Gastrocnemius medialis (tissue), 4 donors: ENCODE data around the gene FNDC3A. TPM values are rescaled to one million over a fixed set of nuclear protein-coding genes. Genes with fewer than 3 reads are reported as not detected.

ENCODE experiments used
- ATAC-seq, 2 donors: fragments of 150-250 bp; one replicate each; pipeline ENCODE4 v1.9.1; 2016
- DNase-seq, 2 donors: peaks; one replicate each; pipeline ENCODE4 v3.0.0-alpha.2; 2019
- H3K27ac ChIP-seq, 4 donors: fragments of 200-600 bp; sonication (generic); 1 replicate in 1 of 4; 2 replicates in 3 of 4; pipeline ENCODE4 v1.5.1; 2016 to 2018; ENCODE audit warnings: mild to moderate bottlenecking in 2 of 4, moderate library complexity in 1 of 4
- H3K27me3 ChIP-seq, 3 donors: fragments of 200-600 bp; sonication (generic) in 2 of 3; 1 replicate in 1 of 3; 2 replicates in 2 of 3; pipeline versions ENCODE4 v1.5.1 to v1.6.0; 2016 to 2019; ENCODE audit warnings: mild to moderate bottlenecking in 1 of 3, moderate library complexity in 1 of 3
- H3K36me3 ChIP-seq, 2 donors: fragments of 200-600 bp; sonication (generic) in 1 of 2; one replicate each; pipeline ENCODE4 v1.5.1; 2017 to 2018
- H3K4me1 ChIP-seq, 2 donors: fragments of 200-600 bp; sonication (generic) in 1 of 2; one replicate each; pipeline ENCODE4 v1.5.1; 2016 to 2017; ENCODE audit warnings: mild to moderate bottlenecking in 2 of 2
- H3K4me3 ChIP-seq, 4 donors: fragments of 200-600 bp; sonication (generic) in 3 of 4; 1 replicate in 1 of 4; 2 replicates in 3 of 4; pipeline ENCODE4 v1.5.1; 2016 to 2019; ENCODE audit warnings: mild to moderate bottlenecking in 2 of 4
- H3K9me3 ChIP-seq, 3 donors: fragments of 200-600 bp; sonication (generic) in 2 of 3; 1 replicate in 1 of 3; 2 replicates in 2 of 3; pipeline ENCODE4 v1.5.1; 2016 to 2019
- CTCF ChIP-seq, 5 experiments: fragments of 450-650 bp in 3 of 5; fragments of 200-600 bp in 2 of 5; sonication (generic) in 2 of 5; IDR thresholded peaks in 4 of 5; conservative IDR thresholded peaks in 1 of 5; 1 replicate in 4 of 5; 2 replicates in 1 of 5; pipeline ENCODE4 v1.5.1; 2016 to 2019; ENCODE audit warnings: antibody characterized with exemption in 5 of 5, mild to moderate bottlenecking in 3 of 5, moderate library complexity in 3 of 5
- POLR2A ChIP-seq, 2 donors: fragments of 450-650 bp; IDR thresholded peaks; one replicate each; pipeline ENCODE4 v1.6.1; 2017; ENCODE audit warnings: antibody characterized with exemption in 2 of 2, mild to moderate bottlenecking in 2 of 2, moderate library complexity in 2 of 2
- in situ Hi-C, 4 donors: fragments of 200-750 bp; cut with MboI; loops; one replicate each; pipeline versions ENCODE4 v1.15.0 to v1.8.0; 2017; ENCODE audit warnings: low sequenced_read_pairs in 4 of 4
- intact Hi-C: fragments of 100-400 bp; cut with DNase I; formaldehyde crosslinking; loops from one replicate; pipeline ENCODE4 v1.15.1; 2023; ENCODE audit warnings: low total_unique reads
- total RNA-seq, 4 donors: library from RNA; depleted of rRNA; stranded (reverse); fragments of >200 nt; gene quantifications; one replicate each; pipeline versions ENCODE4 v1.1.0 to v1.2.3, GENCODE V29; 2016

The FNDC3A gene
- total RNA-seq, 4 donors from 2014 or later, result 9.6 to 18.3 (median 10.4) TPM

GRCh38 chr13:49210114-49210513, 234.4 kb downstream of the FNDC3A start:
- in situ Hi-C loops (no loop called here), intact Hi-C loops (no loop called here)
- DNase-seq, result no peak
- no peaks in the 10 kb centered on the region for H3K9me3 ChIP-seq
- no peak overlapping the region for H3K27ac ChIP-seq
- peaks cover 0 to 20% of the 10 kb centered on the region in 2 donors for H3K36me3 ChIP-seq
- H3K4me3 ChIP-seq, result no peak overlapping the region
- no peaks in the 10 kb centered on the region for H3K4me1 ChIP-seq
- TF ChIP-seq POLR2A (IDR thresholded peaks at IDR 0.05), result no peak
- TF ChIP-seq CTCF (IDR thresholded peaks at IDR 0.05 in 4 of 5, conservative IDR thresholded peaks at IDR 0.05 in 1 of 5), result no peak
- no peak for ATAC-seq
- no peaks in the 10 kb centered on the region for H3K27me3 ChIP-seq

GRCh38 chr13:49210669-49211068, 235.0 kb downstream of the FNDC3A start:
- in situ Hi-C loops, result no loop called here
- intact Hi-C loops, result no loop called here
- H3K4me3 ChIP-seq, result no peak overlapping the region
- peaks cover 0 to 20% of the 10 kb centered on the region in 2 donors for H3K36me3 ChIP-seq
- no peaks in the 10 kb centered on the region for H3K9me3 ChIP-seq
- TF ChIP-seq POLR2A (IDR thresholded peaks at IDR 0.05) (no peak), CTCF (IDR thresholded peaks at IDR 0.05 in 4 of 5, conservative IDR thresholded peaks at IDR 0.05 in 1 of 5) (no peak)
- H3K27me3 ChIP-seq, result no peaks in the 10 kb centered on the region
- no peak overlapping the region for H3K27ac ChIP-seq
- no peak for DNase-seq
- no peak for ATAC-seq
- H3K4me1 ChIP-seq, result no peaks in the 10 kb centered on the region

- no peak for TF ChIP-seq CTCF (IDR thresholded peaks at IDR 0.05 in 4 of 5, conservative IDR thresholded peaks at IDR 0.05 in 1 of 5)
- no peak for TF ChIP-seq POLR2A (IDR thresholded peaks at IDR 0.05)
- no peak for ATAC-seq
- DNase-seq, result no peak
- Histone ChIP-seq H3K36me3 (no peaks in the 10 kb centered on the region), H3K27ac (no peak overlapping the region), H3K27me3 (peaks cover 6 to 7% (median 6%) of the 10 kb centered on the region in 3 donors), H3K4me1 (no peaks in the 10 kb centered on the region), H3K9me3 (no peaks in the 10 kb centered on the region), H3K4me3 (no peak overlapping the region)
- intact Hi-C loops (no loop called here), in situ Hi-C loops (no loop called here)
Measured at GRCh38 chr13:49213539-49213938, 237.8 kb downstream of the FNDC3A start.

- H3K27ac ChIP-seq, result no peak overlapping the region
- H3K4me3 ChIP-seq, result no peak overlapping the region
- no peak for TF ChIP-seq POLR2A (IDR thresholded peaks at IDR 0.05)
- no peak for TF ChIP-seq CTCF (IDR thresholded peaks at IDR 0.05 in 4 of 5, conservative IDR thresholded peaks at IDR 0.05 in 1 of 5)
- in situ Hi-C loops (no loop called here), intact Hi-C loops (no loop called here)
- H3K36me3 ChIP-seq, result no peaks in the 10 kb centered on the region
- DNase-seq (no peak), ATAC-seq (no peak)
- peaks cover 13 to 14% (median 13%) of the 10 kb centered on the region in 3 donors for H3K27me3 ChIP-seq
- H3K4me1 ChIP-seq, result no peaks in the 10 kb centered on the region
- no peaks in the 10 kb centered on the region for H3K9me3 ChIP-seq
Measured at GRCh38 chr13:49213997-49214916, 238.5 kb downstream of the FNDC3A start.
